ENCODE data around the gene ARRDC1.

DNA sequence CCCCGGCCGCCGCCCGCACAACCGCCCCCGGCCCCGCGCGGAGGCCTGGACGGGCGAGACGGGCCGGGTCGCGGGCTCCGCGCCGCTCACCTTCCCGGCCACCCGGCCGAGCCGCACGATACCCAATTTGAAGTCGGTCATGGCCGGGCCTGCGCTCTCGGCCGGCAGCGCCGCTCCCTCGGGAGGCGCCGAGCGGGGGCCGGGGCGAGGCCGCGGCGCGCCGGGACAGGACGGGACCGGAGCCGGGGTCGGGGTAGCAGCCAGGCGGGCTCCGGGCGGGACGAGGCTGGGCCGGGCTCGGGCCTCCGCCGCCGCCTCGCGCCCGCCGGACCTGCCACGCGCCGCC is 15.4 kb upstream of the ARRDC1 start:
- TF ChIP-seq POLR2A (IDR thresholded peaks at IDR 0.05; ENCODE audit: low read length): no peak
- no peak for TF ChIP-seq MAFK (IDR thresholded peaks at IDR 0.05; ENCODE audit: partially characterized antibody)
- TF ChIP-seq, protein P1, sequence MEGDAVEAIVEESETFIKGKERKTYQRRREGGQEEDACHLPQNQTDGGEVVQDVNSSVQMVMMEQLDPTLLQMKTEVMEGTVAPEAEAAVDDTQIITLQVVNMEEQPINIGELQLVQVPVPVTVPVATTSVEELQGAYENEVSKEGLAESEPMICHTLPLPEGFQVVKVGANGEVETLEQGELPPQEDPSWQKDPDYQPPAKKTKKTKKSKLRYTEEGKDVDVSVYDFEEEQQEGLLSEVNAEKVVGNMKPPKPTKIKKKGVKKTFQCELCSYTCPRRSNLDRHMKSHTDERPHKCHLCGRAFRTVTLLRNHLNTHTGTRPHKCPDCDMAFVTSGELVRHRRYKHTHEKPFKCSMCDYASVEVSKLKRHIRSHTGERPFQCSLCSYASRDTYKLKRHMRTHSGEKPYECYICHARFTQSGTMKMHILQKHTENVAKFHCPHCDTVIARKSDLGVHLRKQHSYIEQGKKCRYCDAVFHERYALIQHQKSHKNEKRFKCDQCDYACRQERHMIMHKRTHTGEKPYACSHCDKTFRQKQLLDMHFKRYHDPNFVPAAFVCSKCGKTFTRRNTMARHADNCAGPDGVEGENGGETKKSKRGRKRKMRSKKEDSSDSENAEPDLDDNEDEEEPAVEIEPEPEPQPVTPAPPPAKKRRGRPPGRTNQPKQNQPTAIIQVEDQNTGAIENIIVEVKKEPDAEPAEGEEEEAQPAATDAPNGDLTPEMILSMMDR (IDR thresholded peaks at IDR 0.05): no peak

Data from A549 (cell line).